HG03442 (cell line): ENCODE measurements around the gene TMEM106C.

ENCODE experiments used
- ATAC-seq: cut with Tn5 transposase; IDR thresholded peaks from one replicate; pipeline ENCODE4 v1.9.1; 2021; ENCODE audit warnings: mild to moderate bottlenecking, moderate library complexity; ENCODE audit not compliant: unreplicated experiment

Gene TMEM106C, protein sequence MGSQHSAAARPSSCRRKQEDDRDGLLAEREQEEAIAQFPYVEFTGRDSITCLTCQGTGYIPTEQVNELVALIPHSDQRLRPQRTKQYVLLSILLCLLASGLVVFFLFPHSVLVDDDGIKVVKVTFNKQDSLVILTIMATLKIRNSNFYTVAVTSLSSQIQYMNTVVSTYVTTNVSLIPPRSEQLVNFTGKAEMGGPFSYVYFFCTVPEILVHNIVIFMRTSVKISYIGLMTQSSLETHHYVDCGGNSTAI

DNA sequence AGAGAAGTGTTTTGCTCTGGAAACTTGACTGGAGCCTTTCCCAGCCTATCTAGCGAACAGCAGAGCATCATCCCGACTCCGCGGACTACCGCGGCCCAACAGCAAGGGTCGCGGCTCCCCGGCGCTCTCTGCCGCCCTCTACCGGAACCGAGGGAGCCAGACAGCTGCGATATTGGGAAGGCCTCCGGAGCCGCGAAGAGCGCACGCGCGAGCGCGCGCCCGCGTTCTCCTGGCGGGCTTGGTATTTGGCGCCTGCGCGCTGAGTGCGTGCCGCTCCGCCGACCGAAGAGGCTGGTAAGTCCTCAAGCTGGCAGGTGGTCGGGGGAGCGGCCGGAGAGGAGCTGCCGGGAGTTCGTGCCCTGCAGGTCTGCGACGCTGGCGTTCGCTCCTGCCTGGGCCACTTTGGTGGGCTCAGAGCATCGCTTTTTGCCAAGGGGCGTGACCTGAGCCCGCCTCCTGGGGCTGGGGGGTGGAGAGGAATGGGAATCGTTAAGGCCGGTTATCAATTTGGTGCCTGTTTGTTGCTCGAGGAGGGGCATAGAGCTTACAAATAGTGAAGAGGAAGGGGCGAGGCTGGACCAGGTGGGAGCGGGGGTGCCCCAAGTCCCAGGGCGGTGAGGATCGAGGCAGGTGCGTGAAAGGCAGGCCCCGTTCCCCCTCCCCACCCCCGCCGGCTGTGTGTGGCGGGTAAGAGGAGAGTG is at the start of gene TMEM106C:
Gene TMEM106C (plus strand): TSS at position 257 of the 701 bp plus-strand sequence. CDS start 641 bp downstream, outside the sequence.
- ATAC-seq: peak; percentile 93

DNA sequence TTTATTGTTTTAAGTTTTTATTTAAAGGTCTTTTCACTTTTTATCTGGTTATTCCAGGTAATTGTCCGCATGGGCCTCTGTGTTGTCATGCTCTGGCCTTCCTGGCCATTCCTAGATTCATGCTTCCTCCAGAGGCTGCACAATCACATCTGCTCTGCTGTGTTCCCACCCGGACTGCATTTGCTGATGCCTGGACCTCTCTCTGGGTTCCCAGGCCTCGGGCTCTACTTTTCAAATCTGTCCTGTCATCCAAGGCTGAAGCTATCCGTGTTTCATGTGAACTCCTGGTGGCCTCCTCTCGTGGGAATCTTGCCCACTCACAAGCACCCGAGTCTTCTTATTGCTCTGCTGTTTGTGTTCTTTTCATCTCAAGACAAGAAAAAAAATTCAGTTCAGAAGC is 42.5 kb upstream of the TMEM106C start:
- no peak for ATAC-seq

DNA sequence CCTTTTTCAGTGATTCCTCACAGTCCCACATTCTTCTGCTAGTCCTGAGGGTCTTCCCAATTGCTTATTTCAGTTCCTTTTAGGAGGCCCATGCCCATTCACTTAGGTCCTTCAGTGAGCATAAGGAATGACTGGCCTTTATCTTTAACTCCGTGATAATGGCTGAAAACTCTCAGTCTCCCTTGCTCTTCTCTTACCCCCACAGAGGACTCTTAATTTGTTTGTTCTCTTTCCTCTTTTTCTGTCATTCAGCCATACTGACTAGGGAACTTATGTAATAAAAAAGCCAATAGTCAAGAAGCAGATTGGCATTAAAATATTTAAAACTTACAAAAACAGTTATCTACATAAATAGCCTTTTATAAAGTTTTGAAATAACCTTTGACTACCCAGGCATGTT is 41.5 kb upstream of the TMEM106C start:
- ATAC-seq: no peak

DNA sequence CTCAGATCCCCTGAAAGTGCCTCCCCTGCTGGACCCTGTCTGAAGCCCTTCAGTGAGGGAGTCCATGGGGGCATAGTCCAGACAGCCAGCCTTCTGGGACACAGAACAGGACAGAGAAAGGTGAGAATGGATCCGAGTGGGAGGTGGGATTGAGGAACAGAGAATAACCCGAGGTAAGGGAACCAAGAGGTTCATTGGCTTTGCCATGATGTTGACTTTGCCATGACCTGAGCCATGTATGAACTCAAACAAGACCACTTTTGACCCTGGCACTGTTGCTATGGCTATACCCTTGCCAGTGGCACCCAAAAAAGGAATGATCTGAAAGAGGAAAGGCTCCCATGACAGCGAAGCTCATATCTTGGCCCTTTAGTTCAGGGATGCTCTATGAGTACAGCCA is 36.0 kb upstream of the TMEM106C start:
- ATAC-seq: no peak

DNA sequence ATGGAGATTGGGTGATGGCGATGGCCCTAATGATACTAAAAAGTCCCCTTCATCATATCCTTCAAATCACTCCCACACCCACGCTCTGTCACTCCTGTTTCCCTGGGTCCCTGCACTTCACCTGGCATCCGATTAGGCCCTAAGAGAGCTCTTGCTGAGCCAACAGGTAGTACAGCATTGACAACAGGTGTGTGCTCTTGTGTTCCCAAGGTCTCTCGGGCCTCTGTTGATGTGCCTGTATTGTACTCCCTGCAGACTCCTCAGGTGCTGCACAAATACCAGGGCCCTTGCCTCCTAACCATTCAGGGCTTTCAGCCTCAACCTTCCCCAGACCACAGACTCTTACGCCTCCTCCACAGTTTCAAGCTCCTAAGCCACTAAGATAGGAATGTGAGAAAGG is 32.8 kb upstream of the TMEM106C start:
- no peak for ATAC-seq

DNA sequence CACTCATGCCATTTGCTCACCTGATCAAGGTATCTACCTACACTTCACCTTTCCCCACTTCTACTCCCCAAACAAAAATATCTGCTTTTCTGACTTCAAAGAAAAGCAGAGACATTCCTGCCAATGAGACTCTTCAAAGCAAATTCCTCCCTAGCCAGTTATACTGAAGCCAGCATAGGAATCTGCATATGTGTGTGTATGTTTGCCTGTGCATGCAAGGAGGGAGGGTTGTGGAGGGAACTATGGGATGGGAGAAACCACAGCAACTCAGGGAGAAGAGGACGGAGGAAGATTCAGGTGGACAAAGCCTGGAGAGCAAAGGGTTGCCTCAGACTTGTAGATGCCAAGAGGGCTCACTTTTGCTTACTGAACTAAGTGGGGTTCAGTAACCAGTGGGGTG is 32.2 kb upstream of the TMEM106C start:
- ATAC-seq: no peak

DNA sequence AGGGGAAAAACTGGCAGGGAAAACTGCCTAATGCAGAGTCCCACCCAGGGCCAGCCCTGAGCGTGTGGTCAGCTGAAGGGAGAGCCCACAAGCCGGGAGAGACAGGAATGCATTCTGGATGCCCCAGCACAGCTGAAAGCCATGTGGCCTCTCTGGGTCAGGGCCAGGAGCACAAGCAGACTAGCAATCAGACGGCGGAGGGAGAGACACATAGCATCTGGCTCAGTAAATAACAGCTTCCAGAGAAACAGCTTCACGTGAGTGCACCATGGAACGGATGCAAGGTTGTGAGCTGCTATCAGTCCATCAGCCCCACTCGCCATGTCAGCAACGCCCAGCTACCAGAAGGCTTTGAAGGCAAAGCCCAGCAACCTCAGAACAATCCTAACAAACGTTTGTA is 28.2 kb upstream of the TMEM106C start:
- no peak for ATAC-seq

DNA sequence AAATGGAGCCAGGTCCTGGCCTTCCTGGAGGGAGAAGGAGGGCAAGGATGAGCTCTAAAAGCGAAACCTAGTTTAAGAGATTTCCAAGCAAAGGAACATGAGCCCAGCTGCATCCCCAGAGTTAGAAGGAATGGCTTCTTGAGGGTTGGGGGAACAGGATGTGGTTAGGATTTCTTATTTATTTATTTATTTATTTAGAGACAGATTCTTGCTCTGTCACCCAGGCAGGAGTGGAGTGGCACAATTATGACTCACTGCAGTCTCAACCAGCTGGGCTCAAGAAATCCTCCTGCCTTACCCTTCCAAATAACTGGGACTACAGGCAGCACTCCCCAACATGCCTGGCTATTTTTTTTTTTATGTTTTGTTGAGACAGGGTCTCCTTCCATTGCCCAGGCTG is 25.3 kb upstream of the TMEM106C start:
- ATAC-seq: no peak

DNA sequence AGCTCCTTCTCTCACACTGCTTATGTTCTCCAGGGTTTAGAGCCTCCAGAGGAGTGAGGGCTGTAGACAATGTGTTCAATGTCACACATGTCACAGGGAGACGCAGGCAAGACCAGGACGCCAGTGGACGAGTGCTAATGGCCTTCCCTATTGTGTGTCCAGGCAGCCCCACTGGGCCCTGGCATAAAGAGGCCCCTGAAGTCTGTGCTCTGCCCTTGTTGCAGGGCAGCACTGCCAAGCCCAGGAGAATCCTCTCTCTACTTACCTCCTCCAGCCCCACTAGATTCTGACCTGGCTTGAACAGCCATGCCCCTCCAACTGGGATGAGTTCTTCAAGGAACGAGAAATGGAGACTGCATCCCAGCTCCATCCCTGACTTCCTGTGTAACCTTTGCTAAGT is 24.8 kb upstream of the TMEM106C start:
- ATAC-seq: no peak

DNA sequence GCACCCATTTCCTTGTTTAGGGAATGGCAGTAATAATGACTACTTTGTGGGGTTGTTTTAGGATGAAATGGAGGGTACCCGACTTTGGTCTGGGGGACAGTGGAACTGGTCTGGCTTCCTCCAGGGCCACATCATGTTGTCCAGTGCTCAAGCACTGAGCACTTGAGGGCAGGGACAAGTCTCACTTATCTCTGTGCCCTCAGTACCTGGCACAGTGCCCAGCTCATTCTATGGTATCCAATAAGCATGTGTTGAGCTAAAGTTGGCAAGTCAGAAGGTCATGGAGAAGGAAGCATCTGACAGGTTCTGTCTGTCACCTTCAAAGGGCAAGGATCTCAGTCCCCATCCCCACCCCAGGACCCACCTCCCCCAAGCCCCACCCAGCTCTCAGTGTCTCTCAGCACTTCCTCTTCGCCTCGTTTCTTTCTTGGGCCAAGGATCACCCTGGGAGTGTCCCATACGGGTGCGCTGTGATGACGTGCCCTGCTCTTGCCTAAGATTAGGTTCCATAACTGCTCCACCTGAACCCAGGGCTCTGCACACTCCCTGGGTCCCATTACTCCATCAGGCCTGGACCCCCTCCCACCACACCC is 24.3 kb upstream of the TMEM106C start:
- ATAC-seq: no peak

DNA sequence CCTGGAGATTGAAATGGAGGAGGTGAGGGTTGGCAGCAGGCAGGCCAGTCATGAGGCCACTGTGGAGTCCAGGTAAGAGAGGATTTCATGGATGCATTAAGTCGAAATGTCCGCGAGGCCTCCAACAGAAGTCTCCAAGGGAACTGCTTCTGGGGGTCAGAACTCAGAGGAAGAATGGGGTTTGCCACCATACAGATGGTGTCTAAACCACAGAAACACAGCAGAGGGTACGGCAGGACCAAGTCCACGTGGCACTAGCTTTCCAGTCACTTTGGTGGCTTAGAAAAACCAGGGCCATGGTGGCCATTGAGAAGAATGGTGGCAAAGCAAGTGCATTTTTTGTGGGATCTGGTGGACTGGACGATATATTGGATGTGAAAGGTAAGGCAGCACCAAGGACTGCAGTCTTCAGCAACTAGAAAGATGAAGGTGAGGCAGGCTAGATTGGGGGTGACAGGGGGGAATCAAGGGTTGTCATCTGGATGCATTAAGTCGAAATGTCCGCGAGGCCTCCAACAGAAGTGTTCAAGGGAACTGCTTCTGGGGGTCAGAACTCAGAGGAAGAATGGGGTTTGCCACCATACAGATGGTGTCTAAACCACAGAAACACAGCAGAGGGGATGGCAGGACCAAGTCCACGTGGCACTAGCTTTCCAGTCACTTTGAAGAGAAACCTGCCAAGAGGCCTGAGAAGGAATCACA is 22.5 kb upstream of the TMEM106C start:
- no peak for ATAC-seq

DNA sequence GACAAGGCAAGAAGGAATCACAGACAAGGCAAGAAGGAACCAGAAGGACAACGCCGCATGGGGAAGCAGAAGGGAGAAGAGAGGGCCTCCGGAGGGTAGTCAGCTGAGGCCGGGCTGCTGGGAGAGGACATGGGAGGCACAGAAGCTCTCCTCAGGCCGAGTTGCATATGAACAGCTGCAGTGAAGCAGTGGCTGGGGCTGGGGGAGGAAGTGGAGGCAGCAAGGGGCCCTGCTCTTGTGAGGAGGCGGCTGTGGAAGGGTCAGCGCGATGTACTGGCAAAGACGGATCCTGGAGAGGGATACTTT is 22.0 kb upstream of the TMEM106C start:
- no peak for ATAC-seq

DNA sequence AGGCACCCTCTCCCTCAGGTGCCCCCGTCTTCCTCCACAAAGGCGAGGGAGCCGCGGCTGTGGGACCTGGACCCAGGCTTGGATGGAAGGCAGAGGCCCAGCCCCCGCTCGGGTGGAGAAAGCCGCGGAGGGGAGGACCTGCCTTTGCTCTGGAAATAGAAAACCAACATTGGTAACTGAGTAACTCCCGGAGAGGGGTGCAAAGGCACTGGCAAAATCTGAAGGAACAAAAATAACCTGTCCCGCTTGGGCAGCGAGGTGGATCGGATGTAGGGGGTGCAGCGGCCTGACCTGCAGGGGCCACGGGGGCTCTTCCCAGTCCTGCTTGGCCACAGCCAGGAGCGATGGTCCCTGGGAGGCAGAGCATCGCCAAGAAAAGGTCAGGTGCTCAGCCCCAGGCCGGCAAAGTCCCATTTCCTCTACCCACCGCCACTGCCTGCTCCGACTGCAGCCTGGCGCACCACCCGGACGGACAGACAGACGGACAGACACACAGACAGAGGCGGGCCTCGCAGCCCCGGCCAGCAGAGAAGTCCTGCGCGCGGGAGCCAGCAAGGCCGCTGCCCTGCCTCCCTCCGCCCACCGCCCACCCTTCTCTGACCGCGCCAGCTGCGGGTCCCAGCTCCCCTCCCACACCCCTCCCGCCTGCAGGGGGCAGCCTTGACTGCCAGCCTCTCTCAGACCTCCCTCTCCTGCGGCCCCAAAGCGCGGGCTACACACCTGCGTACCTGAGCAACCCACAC is 21.4 kb upstream of the TMEM106C start:
- no peak for ATAC-seq

DNA sequence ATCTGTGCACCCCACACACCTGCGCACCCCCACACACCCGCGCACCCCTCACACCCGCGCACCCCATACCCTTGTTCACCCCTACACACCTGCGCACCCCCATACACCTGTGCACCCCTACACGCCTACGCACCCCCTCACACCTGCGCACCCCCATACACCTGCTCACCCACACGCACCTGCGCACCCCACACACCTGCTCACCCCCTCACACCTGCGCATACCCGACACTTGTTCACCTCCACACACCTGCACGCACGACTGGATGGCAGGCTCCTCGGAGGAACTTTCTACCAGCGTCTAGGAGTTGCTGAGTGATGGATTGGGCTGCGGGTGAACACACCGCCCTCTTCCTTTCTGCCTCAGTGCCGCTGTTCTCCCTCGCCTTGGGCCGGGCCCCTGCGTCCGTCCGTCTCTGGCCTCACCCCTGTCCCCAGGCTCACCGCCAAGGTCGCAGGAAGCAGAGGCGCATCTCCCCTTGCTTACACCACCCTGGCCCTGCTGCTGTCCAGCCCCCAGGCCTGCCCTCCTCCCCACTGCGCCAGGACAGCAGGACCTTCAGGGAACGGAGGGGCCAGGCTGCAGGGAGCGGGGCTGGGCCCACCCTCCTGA is 20.7 kb upstream of the TMEM106C start:
- ATAC-seq: no peak

DNA sequence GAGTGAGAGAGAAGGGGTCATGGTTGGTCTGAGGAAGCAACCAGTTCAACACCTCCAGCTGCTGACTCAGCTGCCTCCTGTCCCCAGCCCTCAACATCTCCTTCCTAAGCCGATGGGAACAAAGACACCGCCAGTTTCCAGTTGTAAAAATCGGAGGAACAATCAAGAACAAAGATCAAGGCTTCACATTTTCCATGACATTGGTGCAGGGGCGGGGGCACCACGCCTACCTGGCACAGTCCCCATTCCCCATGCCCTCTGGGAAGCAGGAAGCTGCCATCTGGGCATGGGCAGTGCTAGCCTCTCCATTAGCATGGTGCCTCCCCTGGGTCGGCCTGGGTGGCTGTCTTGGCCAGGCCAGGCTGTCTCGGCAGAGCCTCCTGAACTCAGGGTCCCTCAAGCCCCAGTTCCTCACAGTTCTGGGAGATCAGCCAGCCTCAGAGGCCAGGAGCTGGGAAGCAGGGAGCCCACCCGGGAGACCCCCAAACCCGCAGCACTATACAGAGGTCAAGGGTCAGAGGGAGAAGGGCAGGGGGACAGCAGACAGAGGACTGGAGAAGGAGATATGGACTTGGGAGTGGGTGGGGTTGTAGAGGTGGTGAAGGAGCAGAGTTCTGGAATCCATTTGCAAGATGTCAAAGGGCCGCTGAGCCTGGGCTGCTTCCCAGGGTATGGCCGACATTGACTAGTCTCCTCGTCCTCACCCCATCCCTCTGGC is 19.6 kb upstream of the TMEM106C start:
- no peak for ATAC-seq

DNA sequence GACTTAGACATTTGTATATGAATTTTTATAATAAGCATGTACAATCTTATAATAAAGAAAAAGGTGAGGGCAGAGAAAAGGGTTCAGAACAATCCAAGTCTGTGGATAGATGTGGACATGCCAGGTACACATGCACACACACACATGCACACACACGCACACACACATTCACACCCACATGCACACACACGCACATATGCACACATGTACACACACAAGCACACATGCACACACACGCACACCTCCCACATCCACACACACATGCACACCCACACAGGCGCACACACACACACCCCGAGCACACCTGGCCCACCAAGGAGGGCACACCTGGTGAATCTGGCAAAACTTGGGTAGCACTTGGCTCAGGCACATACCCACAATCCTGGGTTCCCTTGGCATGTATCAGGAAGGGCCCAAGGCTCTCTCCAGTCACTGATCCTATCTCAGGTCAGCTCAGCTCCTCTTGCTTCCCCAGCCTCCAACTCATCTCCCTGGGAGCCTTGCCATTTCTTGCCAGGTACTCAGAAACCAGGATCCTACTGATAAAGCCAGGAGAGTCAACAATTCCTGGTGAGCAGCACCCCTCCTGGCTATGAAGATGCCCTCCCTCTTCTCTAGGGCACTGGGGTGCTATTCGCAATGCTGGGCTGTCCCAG is 18.6 kb upstream of the TMEM106C start:
- ATAC-seq: no peak

DNA sequence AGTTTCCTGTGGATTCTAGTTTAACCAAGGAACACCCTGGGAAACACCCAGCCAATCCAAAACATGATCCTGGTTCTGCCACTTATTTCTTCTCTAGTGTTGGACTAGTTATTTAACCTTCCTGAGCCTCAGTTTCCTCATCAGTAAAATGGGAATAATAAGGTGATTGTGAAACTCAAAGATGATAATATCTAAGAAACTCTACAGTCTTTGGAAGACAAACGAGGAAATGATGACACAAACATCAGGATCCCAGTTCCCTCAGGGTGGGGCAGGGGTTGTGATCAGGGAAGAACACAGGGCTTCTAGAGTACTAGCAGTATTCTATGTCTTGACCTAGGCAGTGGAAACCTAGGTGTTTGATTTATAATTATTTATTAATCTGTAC is 18.1 kb upstream of the TMEM106C start:
- no peak for ATAC-seq

DNA sequence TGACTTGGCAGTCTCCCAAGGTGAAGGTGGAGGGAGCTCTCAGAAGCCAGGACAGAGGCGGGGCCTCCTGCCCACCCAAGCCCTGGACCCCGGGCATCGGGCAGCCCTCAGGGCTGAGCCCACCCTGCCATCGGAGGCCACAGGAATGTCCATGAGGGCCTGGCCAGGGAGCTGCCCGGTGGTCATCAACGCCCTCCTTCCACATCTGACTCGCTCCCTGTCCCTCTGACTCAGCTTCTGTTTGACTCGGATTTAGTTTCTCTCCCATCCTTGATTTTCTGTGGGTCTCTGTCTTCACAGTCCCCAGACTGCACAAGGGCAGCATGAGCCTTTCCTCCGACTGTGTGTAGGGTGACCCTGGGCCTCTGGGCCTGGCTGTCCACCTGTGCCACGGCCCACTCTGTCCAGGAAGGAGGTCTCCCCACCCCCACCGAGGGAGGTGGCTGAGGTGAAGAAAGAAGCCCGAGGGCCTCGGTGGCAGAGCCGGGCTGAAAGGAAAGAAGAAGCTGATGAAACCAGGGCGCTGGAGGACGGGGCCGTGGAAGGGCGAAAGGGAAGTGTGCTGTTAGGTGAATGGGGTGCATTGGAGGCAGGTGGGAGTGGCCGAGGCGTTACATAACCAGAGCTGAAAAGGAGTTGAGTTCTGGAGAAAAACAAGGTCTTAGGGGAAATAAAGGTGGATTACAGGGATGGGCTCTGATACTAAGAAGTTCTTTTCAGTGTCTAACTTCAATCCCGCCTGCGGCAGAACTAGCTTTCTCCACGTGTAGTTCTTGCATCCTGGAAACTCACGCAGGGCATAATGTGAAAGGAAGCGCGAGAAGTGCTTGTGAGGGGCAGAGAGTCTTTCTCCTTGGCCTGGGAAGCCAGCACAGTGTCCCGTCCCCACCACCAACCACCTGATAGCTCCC is 16.7 kb upstream of the TMEM106C start:
- ATAC-seq: no peak

DNA sequence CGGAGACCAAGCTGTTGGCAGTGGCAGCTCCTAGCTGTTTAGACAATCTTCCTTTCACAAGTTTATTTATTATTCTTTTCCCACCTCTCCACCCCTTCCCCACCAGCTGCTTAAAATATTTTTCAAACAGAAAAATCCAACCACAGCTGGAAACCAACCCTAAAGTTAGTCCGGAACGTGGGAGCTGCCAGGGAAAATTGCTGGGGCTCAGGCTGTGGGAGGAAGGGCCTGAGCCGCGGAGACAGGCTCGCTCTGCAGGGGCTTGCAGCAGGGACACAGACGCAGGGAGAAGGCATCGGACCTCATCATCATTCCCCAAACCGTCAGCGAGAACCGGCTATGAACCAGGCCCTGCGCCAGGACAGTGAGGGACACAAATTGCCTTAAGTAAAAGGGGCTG is 16.1 kb upstream of the TMEM106C start:
- no peak for ATAC-seq
